H7 (cell line): ENCODE results near the gene GNAI3. TPM values are rescaled to one million over a fixed set of nuclear protein-coding genes. Genes with fewer than 3 reads are reported as not detected.
A peak's percentile ranks its signal among the peaks of the same experiment; 100 is the strongest.

Experiments
- DNase-seq: peaks from one replicate; pipeline ENCODE4 v3.0.0; 2012
- H3K27me3 ChIP-seq: 2 replicates; pipeline ENCODE4 v1.6.0; 2011; ENCODE audit warnings: mild to moderate bottlenecking, low read length; ENCODE audit not compliant: control insufficient read depth, insufficient read depth
- H3K36me3 ChIP-seq: replicated peaks from 2 replicates; pipeline ENCODE4 v1.5.1; 2011; ENCODE audit warnings: low read length; ENCODE audit not compliant: control insufficient read depth, insufficient read depth
- H3K4me3 ChIP-seq: 2 replicates; pipeline ENCODE4 v1.5.1; 2011; ENCODE audit warnings: low read depth, mild to moderate bottlenecking, control low read depth, low read length, moderate library complexity; ENCODE audit not compliant: insufficient read depth
- total RNA-seq: library from RNA; depleted of rRNA; stranded (reverse); fragments of >200 nt; shearing (Covaris generic); gene quantifications from 2 replicates; pipeline ENCODE4 v1.2.3, GENCODE V29; 2014

GNAI3 gene
- total RNA-seq, 1 experiment from 2014 or later: 13.3 TPM

DNA sequence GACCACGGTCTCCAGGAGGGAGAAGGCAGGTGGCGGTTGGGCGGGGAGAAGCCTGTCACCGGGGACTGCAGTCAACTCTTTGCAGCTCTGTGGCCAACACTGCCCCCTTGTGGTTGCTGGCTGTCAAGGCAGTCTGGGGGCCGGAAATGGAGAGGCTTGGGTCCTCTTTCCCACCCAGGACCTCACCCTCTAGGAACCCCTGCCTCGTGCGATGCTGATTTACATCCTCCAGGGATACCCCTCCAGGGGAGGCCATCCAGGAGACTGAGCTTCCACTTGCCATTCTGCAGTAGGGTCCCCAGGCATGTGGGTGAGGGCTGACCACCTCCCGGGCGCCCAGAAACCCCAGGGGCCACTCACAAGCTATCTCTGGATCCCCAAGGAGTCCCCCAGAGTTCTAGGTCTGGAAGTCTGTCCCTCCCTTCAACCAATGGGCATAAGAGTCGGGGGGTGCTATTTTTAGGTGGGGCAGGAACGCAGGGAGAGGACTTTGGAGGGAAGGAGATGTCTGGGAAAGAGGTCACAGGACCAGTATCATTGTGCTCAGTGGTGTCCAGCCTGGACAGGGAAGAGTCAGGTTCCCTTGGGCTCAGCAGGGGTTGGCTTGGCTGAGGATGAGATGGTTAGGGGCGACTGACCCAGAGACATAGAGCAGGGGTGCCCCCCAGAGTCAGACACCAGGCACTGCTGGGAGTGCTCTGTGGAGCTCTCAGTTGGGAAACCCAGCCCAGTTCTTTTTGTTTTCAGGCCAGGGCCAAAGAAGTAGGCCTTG lies 15.9 kb upstream of the GNAI3 start:
- DNase-seq: peak; percentile 92
- H3K27me3 ChIP-seq: peaks cover 2% of the 10 kb centered on the region; the same call in 1 of the 2 replicates
- no peak overlapping the region for H3K4me3 ChIP-seq
- no peaks in the 10 kb centered on the region for H3K36me3 ChIP-seq

GRCh38 chr1:109534307-109534858 lies 14.0 kb upstream of the GNAI3 start:
- DNase-seq: no peak
- H3K4me3 ChIP-seq: no peak overlapping the region
- no peaks in the 10 kb centered on the region for H3K36me3 ChIP-seq
- H3K27me3 ChIP-seq: peaks cover 2% of the 10 kb centered on the region; the same call in 1 of the 2 replicates

DNA sequence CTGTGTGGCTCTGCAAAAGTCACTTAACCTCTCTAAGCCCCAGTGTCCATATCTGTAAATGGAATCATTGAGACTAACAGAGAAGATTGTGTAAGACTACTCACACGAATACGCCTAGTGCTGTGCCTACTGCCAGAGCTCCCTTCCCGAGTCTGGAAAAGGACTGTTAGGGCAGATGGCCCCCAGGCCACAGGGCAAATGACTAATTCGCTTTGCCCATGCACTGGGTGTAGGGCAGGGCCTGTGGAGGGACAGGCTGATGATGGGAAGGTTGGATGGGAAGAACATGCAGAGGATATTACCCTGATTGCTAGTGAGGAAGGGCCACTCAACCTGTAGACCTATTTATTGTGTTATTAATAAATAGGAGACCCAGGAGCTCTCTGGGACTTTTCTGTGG lies 12.9 kb upstream of the GNAI3 start:
- no peak overlapping the region for H3K4me3 ChIP-seq
- H3K36me3 ChIP-seq: no peaks in the 10 kb centered on the region
- DNase-seq: no peak
- peaks cover 2% of the 10 kb centered on the region; the same call in 1 of the 2 replicates for H3K27me3 ChIP-seq

GRCh38 chr1:109535971-109536491 lies 12.4 kb upstream of the GNAI3 start:
- no peak overlapping the region for H3K4me3 ChIP-seq
- no peaks in the 10 kb centered on the region for H3K36me3 ChIP-seq
- DNase-seq: peak; percentile 47
- H3K27me3 ChIP-seq: peaks cover 2% of the 10 kb centered on the region; the same call in 1 of the 2 replicates

DNA sequence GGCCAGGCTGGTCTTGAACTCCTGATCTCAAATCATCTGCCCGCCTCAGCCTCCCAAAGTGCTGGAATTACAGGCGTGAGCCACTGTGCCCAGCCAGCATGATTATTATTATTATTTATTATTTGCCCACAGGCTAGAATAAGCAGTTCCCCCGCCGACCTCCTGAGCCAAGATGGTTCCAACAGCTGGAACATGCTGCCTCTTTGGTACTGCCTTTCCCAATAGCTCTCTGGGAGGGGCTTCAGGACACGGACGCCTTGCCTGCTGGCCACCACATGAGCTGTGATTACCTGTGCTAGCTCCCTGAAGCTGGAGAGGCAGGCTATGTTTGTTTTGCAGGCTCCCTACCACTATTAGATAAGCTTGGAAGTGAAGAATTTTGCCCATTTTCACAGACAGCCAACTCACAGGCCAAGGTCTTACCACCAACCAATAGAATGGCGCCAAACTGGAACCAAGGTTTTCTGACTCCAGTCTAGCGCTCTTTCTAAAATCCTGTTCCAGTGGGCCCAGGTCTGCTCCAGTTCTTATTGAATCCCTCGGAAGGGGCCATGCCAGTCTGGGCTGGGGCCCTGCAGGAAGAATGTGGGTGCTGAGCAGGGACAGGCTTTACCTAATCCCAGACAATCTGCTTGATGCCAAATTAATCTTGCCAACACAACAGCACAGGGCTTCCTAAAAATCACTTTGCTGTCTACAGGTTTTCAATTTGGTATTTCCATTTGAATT lies 10.8 kb upstream of the GNAI3 start:
- Histone ChIP-seq H3K27me3 (no peaks in the 10 kb centered on the region; the same call in none of the 2 replicates), H3K36me3 (no peaks in the 10 kb centered on the region; the same call in 1 of the 2 replicates), H3K4me3 (no peak overlapping the region)
- peak; percentile 44 for DNase-seq

GRCh38 chr1:109538827-109539555 lies 9.4 kb upstream of the GNAI3 start:
- Histone ChIP-seq H3K4me3 (no peak overlapping the region), H3K36me3 (no peaks in the 10 kb centered on the region; the same call in 1 of the 2 replicates), H3K27me3 (no peaks in the 10 kb centered on the region; the same call in none of the 2 replicates)
- peak; percentile 19 for DNase-seq

GRCh38 chr1:109539676-109540075 lies 8.7 kb upstream of the GNAI3 start, which contains the start of gene GPR61:
Gene GPR61, plus strand, starts transcription at chr1:109539872. Its CDS starts 3,151 bp downstream, at chr1:109543023.
- DNase-seq: peak; percentile 58
- Histone ChIP-seq H3K27me3 (no peaks in the 10 kb centered on the region; the same call in none of the 2 replicates), H3K36me3 (no peaks in the 10 kb centered on the region; the same call in 1 of the 2 replicates), H3K4me3 (no peak within 1 kb of the TSS; the same call in 1 of the 2 replicates)

DNA sequence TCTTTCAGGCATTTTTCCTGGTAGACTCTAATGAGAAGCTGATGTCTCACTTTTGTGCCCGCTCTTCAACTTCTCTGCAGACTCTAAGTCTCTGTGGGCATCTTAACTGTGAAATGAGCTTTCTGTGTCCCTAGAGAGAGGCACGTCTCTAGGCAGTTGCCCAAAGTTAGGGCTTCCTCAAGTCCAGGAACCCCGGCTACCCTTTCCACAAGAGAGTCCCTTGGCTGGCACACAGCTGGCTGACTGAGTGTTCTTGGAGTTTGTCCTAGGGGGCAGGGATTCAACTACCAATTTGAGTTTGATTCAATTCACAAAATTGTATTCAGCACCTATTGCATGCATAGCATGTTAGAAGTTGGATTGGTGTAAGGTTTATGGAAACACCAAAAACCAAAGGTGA lies 7.3 kb upstream of the GNAI3 start:
- H3K36me3 ChIP-seq: no peaks in the 10 kb centered on the region; the same call in 1 of the 2 replicates
- H3K27me3 ChIP-seq: no peaks in the 10 kb centered on the region; the same call in none of the 2 replicates
- no peak for DNase-seq
- no peak overlapping the region for H3K4me3 ChIP-seq

DNA sequence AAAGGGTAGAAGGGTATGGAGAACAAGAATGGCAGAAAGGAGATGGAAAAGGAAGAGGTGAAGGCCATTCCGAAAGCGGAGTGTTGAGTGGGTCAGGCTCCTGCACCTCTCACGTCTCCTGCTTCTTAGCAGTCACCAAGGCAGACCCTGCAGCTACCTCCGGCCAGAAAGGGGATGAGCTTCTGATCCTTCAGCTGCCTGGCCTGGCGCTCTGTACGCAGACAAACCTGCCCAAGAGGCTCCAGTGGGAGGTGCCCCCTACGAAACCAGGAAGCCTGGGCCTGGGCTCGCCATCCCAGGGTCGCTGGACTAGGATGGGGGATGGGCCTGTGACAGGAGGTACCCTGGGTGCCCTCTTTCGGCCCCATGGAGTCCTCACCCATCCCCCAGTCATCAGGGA lies 5.8 kb upstream of the GNAI3 start:
- Histone ChIP-seq H3K4me3 (no peak overlapping the region), H3K27me3 (no peaks in the 10 kb centered on the region; the same call in none of the 2 replicates), H3K36me3 (no peaks in the 10 kb centered on the region; the same call in 1 of the 2 replicates)
- DNase-seq: peak; percentile 46

GRCh38 chr1:109543283-109543987 lies 5.0 kb upstream of the GNAI3 start:
- DNase-seq: peak; percentile 41
- H3K4me3 ChIP-seq: no peak overlapping the region
- no peaks in the 10 kb centered on the region; the same call in 1 of the 2 replicates for H3K36me3 ChIP-seq
- H3K27me3 ChIP-seq: no peaks in the 10 kb centered on the region; the same call in none of the 2 replicates

DNA sequence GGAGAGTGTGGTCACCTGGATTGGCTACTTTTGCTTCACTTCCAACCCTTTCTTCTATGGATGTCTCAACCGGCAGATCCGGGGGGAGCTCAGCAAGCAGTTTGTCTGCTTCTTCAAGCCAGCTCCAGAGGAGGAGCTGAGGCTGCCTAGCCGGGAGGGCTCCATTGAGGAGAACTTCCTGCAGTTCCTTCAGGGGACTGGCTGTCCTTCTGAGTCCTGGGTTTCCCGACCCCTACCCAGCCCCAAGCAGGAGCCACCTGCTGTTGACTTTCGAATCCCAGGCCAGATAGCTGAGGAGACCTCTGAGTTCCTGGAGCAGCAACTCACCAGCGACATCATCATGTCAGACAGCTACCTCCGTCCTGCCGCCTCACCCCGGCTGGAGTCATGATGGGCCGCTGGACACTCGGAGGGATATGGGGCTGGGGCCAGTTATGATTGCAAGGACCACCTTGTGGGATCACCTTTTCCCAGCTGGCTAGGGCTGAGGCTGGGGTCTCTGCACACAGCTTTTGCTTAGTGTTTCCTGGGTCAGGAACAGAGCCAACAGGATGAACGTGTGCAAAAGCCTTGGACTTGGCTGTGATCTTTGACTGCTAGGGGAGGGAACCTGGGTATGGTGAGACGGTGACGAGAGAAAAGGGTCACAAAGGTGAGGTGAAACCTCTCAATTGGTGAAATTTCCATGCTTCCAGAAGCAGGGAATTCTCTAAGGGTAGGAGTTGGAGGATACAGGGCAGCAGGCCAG lies 4.3 kb upstream of the GNAI3 start:
- no peaks in the 10 kb centered on the region; the same call in 1 of the 2 replicates for H3K36me3 ChIP-seq
- H3K27me3 ChIP-seq: no peaks in the 10 kb centered on the region; the same call in none of the 2 replicates
- peak; percentile 26 for DNase-seq
- H3K4me3 ChIP-seq: no peak overlapping the region

DNA sequence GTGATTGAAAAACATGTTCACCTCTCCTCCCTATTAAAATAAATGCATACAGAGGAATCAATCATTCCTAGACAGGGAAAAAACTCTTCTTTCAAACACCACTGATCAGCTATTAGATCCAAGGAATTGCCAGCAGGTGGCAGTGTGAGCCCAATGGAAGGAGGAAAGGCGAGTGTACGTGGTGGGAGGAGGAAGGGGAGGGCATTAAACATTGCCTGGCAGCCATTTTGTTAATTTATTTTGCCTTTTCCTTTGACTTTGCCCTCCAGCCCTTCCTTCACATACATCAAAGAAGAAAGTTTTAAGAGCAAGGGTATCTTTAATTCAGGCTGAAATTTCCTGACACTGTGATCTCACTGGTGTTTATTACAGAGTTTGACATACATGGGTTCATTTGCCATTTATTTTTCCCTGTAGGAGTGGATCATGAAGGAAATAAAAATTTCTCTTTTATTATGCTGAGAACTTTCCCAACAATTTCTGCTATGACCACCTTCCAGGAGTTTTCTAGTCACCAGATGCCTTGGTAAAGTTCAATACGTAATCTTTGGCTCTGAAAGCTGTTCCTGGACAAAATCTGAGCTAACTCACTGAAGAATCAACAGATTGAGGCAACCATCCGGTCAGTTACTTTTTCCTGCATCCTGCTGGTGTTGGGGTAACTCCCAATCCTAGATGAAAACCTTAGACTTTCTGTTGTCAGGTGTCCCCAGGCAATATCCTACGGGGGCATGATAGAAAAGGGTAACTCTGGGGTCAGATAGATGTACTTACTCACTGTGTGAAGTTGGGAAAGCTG lies 1.9 kb upstream of the GNAI3 start:
- peak; percentile 94 for DNase-seq
- Histone ChIP-seq H3K27me3 (no peaks in the 10 kb centered on the region; the same call in none of the 2 replicates), H3K4me3 (no peak overlapping the region), H3K36me3 (no peaks in the 10 kb centered on the region; the same call in 1 of the 2 replicates)
